GM12878 (cell line): ENCODE data around the gene WSCD1. TPM values are rescaled to one million over a fixed set of nuclear protein-coding genes. Genes with fewer than 3 reads are reported as not detected.

Experiments
- ATAC-seq: fragments of 200-7000 bp; cut with Tn5 transposase; 3 replicates; pipeline ENCODE4 v1.9.1; 2020; ENCODE audit warnings: mild to moderate bottlenecking, moderate library complexity
- BruUV-seq: library from RNA; stranded (reverse); fragments of 400-500 nt; replicated peaks from 2 replicates; lab custom pipeline; 2021; lab: Mats Ljungman, UMichigan
- CTCF ChIA-PET: fragments of 300-600 bp; sonication (Branson Sonifier 250); formaldehyde crosslinking; extraction: SDS; loops from one replicate; lab custom pipeline; 2021; ENCODE audit warnings: inconsistent platforms; lab: Yijun Ruan, JAX
- POLR2A ChIA-PET: fragments of 350-600 bp; formaldehyde crosslinking; extraction: SDS; loops from one replicate; lab custom pipeline; 2021; ENCODE audit warnings: inconsistent platforms; lab: Charles Lee
- RAD21 ChIA-PET: fragments of 300-600 bp; sonication (Branson Sonifier 250); formaldehyde crosslinking; loops from one replicate; lab custom pipeline; 2023; ENCODE audit warnings: antibody characterized with exemption; ENCODE audit not compliant: unreplicated experiment; lab: Charles Lee
- SMC1A ChIA-PET: fragments of 300-600 bp; sonication (Branson Sonifier 250); formaldehyde crosslinking; loops from one replicate; lab custom pipeline; 2023; ENCODE audit not compliant: unreplicated experiment, uncharacterized antibody; lab: Charles Lee
- DNase-seq: peaks from one replicate; pipeline ENCODE4 v3.0.0-alpha.2; 2011; ENCODE audit warnings: low read depth, low spot score
- FAIRE-seq: peaks from 3 replicates; lab custom pipeline; 2011; peaks lifted over from hg19 to GRCh38; lab: Jason Lieb, UNC
- H2AFZ ChIP-seq: 2 replicates; pipeline ENCODE4 v1.6.0; 2011; ENCODE audit warnings: low read depth, low read length, control low read depth; ENCODE audit not compliant: control insufficient read depth
- H3K27ac ChIP-seq: 2 replicates; pipeline ENCODE4 v1.5.1; 2011; ENCODE audit warnings: control low read depth; ENCODE audit not compliant: control insufficient read depth, insufficient read depth
- H3K27me3 ChIP-seq, 2 experiments: replicated peaks in 1 of 2; 2 replicates each; pipeline versions ENCODE4 v1.6.0 to v1.6.1; 2011; ENCODE audit warnings: low read length in 1 of 2; ENCODE audit not compliant: control insufficient read depth in 2 of 2, insufficient read depth in 2 of 2
- H3K36me3 ChIP-seq, 2 experiments: 2 replicates each; pipeline ENCODE4 v1.5.1; 2011; ENCODE audit warnings: low read length in 1 of 2; ENCODE audit not compliant: control insufficient read depth in 2 of 2, insufficient read depth in 2 of 2
- H3K4me1 ChIP-seq: 2 replicates; pipeline ENCODE4 v1.6.1; 2011; ENCODE audit warnings: mild to moderate bottlenecking, low read length, moderate library complexity, mixed read lengths; ENCODE audit not compliant: control insufficient read depth, insufficient read depth
- H3K4me2 ChIP-seq: 2 replicates; pipeline ENCODE4 v1.6.0; 2011; ENCODE audit warnings: control low read depth; ENCODE audit not compliant: control insufficient read depth, insufficient read depth
- H3K4me3 ChIP-seq: fragments of 200-600 bp; sonication (generic); 2 replicates; pipeline ENCODE4 v1.5.1; 2016
- H3K79me2 ChIP-seq: 2 replicates; pipeline ENCODE4 v1.6.0; 2011; ENCODE audit warnings: low read length; ENCODE audit not compliant: control insufficient read depth, insufficient read depth
- H3K9ac ChIP-seq: 2 replicates; pipeline ENCODE4 v1.8.0; 2011; ENCODE audit warnings: low read length, control low read depth, mixed read lengths; ENCODE audit not compliant: control insufficient read depth, insufficient read depth
- H3K9me3 ChIP-seq: replicated peaks from 3 replicates; pipeline ENCODE4 v1.5.1; 2011; ENCODE audit warnings: mild to moderate bottlenecking, low read length; ENCODE audit not compliant: control insufficient read depth, insufficient read depth
- H4K20me1 ChIP-seq: 2 replicates; pipeline ENCODE4 v1.6.0; 2011; ENCODE audit not compliant: control insufficient read depth, insufficient read depth
- BACH1 ChIP-seq: fragments of 450-650 bp; IDR thresholded peaks from 2 replicates; pipeline ENCODE4 v1.6.1; 2017; ENCODE audit warnings: mild to moderate bottlenecking, borderline replicate concordance
- HDAC6 ChIP-seq: fragments of 200-600 bp; sonication (generic); IDR thresholded peaks from one replicate; pipeline ENCODE4 v1.8.0; 2017; ENCODE audit warnings: antibody characterized with exemption; ENCODE audit not compliant: unreplicated experiment
- MTA2 ChIP-seq: fragments of 450-650 bp; IDR thresholded peaks from 2 replicates; pipeline ENCODE4 v1.6.1; 2016; ENCODE audit warnings: low read depth, mild to moderate bottlenecking, moderate library complexity
- NR2F1 ChIP-seq: fragments of 450-650 bp; conservative IDR thresholded peaks from 2 replicates; pipeline ENCODE4 v1.6.1; 2017; ENCODE audit warnings: mild to moderate bottlenecking
- SREBF1 ChIP-seq: IDR thresholded peaks from 2 replicates; pipeline ENCODE4 v1.6.1; 2012; ENCODE audit warnings: mild to moderate bottlenecking, low read length
- STAT1 ChIP-seq: fragments of 450-650 bp; conservative IDR thresholded peaks from 2 replicates; pipeline ENCODE4 v1.6.1; 2014; ENCODE audit warnings: antibody characterized with exemption, mild to moderate bottlenecking
- ZBTB33 ChIP-seq: fragments of 450-650 bp; IDR thresholded peaks from 2 replicates; pipeline ENCODE4 v1.6.1; 2017; ENCODE audit warnings: mild to moderate bottlenecking
- WGBS: methylation state at CpG from one replicate; pipeline ENCODE4 v1.1.6; 2016; ENCODE audit warnings: low lambda C conversion rate; ENCODE audit not compliant: insufficient replicate concordance, insufficient coverage; ENCODE audit errors: missing lambda C conversion rate; 5-methylcytosine and 5-hydroxymethylcytosine counted together
- in situ Hi-C: fragments of 300-500 bp; cut with MboI; formaldehyde crosslinking; loops from 9 replicates; pipeline ENCODE4 v1.14.3; 2018; ENCODE audit warnings: mixed read lengths
- intact Hi-C: fragments of 100-400 bp; cut with micrococcal nuclease; formaldehyde crosslinking; loops from one replicate; pipeline ENCODE4 v1.14.2; 2022; ENCODE audit not compliant: unreplicated experiment
- polyA plus RNA-seq, 11 experiments: library from polyadenylated mRNA; depleted of rRNA in 4 of 11; unstranded in 6 of 11; stranded (reverse) in 5 of 11; fragments of >200 nt; fragmentation: Nextera tagmentation in 4 of 11; fragmentation: Illumina TruSeq in 1 of 11; extraction: Ambion mirVana in 4 of 11; extraction: Trizol in 1 of 11; gene quantifications; 1 replicate in 1 of 11; 2 replicates in 10 of 11; pipeline versions ENCODE4 v1.2.1 to v1.2.3, GENCODE V29; 2011 to 2016; ENCODE audit warnings: inconsistent platforms in 2 of 11, missing spikeins in 2 of 11, low read depth in 1 of 11
- total RNA-seq, 4 experiments: library from RNA; depleted of rRNA in 3 of 4; stranded (reverse); fragments of >200 nt in 3 of 4; fragmentation: Illumina TruSeq in 1 of 4; extraction: Trizol in 1 of 4; gene quantifications; 2 replicates each; pipeline versions ENCODE4 v1.2.1 to v1.2.3, GENCODE V29; 2013 to 2021
- TF ChIP-seq, protein P1 (sequence below): fragments of 450-650 bp; formaldehyde crosslinking; IDR thresholded peaks from 2 replicates; pipeline ENCODE4 v1.4.0; 2020; ENCODE audit warnings: mild to moderate bottlenecking, moderate library complexity

WSCD1 gene
- total and polyA plus RNA-seq, 10 of the 15 experiments (the other 5 are each of a cell fraction or from before 2014, with no cell fraction given) = 0.01 to 0.16 TPM; not detected in 8

DNA sequence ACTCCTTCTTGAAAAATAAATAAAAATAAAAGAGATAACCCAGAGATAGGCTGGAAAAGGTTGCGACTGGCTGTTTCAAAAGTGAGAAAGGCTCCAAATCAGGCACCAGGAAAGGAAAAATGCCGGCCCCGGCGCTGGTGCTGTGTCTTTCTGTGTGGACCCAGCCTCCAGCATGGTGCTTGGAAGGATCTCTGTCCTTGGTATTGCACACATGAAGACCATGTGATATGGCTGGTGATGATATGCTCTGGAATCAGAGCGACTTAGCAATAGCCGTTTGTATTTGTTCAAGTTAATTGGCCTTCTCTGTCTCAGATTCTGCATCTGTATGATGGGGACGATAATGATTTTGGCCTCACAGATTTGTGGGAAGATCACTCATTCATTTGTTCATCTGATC, 3.4 kb downstream of the WSCD1 start:
- FAIRE-seq = no peak
- H3K4me1 ChIP-seq = no peaks in the 10 kb centered on the region
- ATAC-seq = no peak
- H3K36me3 ChIP-seq = no peaks in the 10 kb centered on the region
- WGBS = 42% methylated on average over 7 of the region's 7 CpGs
- H2AFZ ChIP-seq = no peak overlapping the region
- ChIA-PET POLR2A (no interaction called here), CTCF (no interaction called here), RAD21 (no interaction called here), SMC1A (no interaction called here)
- H3K27ac ChIP-seq = no peak overlapping the region
- TF ChIP-seq BACH1 (no peak), MTA2 (no peak), SREBF1 (no peak), STAT1 (no peak), NR2F1 (no peak), ZBTB33 (no peak), HDAC6 (no peak)
- TF ChIP-seq, protein P1, sequence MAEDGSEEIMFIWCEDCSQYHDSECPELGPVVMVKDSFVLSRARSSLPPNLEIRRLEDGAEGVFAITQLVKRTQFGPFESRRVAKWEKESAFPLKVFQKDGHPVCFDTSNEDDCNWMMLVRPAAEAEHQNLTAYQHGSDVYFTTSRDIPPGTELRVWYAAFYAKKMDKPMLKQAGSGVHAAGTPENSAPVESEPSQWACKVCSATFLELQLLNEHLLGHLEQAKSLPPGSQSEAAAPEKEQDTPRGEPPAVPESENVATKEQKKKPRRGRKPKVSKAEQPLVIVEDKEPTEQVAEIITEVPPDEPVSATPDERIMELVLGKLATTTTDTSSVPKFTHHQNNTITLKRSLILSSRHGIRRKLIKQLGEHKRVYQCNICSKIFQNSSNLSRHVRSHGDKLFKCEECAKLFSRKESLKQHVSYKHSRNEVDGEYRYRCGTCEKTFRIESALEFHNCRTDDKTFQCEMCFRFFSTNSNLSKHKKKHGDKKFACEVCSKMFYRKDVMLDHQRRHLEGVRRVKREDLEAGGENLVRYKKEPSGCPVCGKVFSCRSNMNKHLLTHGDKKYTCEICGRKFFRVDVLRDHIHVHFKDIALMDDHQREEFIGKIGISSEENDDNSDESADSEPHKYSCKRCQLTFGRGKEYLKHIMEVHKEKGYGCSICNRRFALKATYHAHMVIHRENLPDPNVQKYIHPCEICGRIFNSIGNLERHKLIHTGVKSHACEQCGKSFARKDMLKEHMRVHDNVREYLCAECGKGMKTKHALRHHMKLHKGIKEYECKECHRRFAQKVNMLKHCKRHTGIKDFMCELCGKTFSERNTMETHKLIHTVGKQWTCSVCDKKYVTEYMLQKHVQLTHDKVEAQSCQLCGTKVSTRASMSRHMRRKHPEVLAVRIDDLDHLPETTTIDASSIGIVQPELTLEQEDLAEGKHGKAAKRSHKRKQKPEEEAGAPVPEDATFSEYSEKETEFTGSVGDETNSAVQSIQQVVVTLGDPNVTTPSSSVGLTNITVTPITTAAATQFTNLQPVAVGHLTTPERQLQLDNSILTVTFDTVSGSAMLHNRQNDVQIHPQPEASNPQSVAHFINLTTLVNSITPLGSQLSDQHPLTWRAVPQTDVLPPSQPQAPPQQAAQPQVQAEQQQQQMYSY (CRISPR knock-in tag) = no peak
- H3K9me3 ChIP-seq = no peaks in the 10 kb centered on the region
- intact Hi-C loops (no loop called here), in situ Hi-C loops (no loop called here)
- no peak for DNase-seq
- no peak overlapping the region for H3K9ac ChIP-seq
- H4K20me1 ChIP-seq = no peaks in the 10 kb centered on the region
- H3K4me2 ChIP-seq = no peak overlapping the region
- peaks cover 0 to 8% of the 10 kb centered on the region in 2 experiments; a peak in 2 of 4 replicates for H3K27me3 ChIP-seq
- BruUV-seq = no TSS peak
- no peak overlapping the region for H3K4me3 ChIP-seq
- no peaks in the 10 kb centered on the region for H3K79me2 ChIP-seq
